GM19328 (cell line): ENCODE results near the gene ZMYND8.

Experiments used
- ATAC-seq: cut with Tn5 transposase; IDR thresholded peaks from one replicate; pipeline ENCODE4 v1.9.1; 2021; ENCODE audit warnings: mild to moderate bottlenecking, moderate library complexity; ENCODE audit not compliant: unreplicated experiment

Gene ZMYND8

DNA sequence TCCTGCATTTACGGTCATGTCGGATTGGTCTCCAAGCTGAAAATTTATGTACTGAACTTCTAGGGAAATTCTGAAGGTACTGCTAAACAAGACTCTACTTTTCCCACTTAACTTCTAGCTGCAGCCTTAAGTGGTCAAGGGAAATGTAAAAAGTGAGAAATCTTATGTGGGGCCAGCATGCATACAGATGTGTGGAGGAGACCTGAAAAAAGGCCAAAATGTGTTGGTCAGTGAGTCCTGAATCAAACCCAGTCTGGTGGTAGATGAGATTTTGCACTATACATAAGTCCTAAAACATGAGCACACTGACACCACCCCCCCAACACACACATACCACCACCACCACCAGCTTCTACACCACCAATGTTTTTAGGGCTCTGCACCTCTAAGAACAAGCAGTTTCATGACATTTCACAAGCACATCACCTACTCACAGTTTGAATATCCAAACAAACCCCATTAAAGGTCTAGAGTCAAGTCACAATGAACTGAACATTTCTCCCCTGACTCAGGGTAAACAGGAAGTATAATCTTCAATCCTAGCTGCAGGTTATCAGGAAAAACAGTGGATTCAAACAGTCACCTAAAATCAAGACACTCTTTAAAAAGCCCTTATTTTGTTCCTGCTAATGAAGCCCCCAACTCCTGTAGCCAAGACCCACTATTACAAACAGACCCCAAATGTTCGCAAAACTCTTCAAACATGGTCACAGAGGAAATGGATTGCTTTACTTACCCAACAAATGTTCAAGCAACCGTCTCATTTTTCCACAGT lies 1.6 kb downstream of the ZMYND8 start:
- no peak for ATAC-seq

DNA sequence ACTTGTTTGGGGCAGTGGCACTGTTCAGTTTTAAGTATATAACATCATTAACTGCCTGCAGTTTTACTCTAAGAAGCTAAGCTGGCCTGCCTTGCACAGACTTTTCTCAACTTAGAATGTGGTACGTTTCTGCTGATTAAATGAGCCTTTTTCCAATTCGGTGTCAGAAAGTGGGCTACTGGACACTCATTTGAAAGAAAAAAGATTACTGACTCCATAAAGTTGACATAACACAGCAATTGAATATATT lies 2.1 kb downstream of the ZMYND8 start:
- no peak for ATAC-seq

DNA sequence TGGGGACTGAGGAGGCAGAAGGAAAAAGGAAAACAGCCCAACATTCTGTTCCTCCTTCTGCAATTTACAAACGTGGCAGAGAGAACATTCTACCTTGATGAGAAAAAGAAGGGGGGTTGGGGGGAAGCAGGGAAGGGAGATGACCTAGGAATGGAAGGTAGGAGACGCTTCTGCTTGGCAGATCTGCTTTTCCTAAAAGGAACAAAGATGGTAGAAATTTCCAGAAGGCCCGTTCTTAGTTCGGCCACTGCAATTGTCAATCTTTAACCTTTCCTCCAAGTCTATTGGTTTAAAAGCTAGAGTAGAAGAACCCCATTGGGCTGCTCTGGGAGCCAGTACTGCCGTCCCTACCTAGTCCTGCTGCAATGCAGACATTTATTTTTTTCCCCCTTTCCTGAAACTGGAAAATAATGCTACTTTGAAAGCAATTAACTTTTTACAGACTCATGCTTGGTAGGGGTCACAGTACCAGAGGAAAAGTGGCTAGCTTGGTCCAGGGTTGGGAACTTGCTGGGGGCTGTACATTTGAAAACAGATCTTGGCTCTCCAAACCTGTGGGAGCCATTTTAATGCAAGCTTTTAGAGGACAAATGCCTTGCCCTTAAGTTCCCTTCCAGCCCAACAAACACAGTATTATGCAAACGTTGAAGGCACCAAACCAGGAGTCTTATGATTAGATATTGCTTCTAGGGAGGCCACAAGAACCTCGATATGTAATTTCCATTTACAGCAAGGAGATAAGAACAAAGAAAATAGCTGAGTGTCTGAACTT lies 2.6 kb downstream of the ZMYND8 start:
- no peak for ATAC-seq

DNA sequence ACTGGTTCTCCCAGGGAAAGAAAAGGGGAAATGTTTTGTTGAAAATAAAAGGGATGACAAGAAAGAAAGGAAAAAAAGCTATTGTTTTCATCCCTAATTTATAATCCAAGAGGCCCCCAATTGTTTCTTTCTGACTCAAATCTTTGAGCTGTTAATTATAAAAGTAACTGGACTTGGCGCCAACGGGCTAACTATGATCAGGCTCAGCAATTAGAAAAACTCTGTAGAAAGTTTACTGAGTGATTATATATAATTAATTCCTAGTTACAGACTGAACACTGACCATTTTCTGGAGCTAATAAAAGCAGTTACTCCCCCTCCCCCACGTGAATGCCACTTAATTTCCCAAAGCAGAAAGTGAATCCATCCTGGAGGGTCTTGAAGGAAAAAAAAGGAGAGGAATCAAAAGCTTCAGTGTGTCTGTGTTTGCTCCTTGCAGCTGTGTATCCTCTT lies 3.2 kb downstream of the ZMYND8 start:
- ATAC-seq, result no peak

DNA sequence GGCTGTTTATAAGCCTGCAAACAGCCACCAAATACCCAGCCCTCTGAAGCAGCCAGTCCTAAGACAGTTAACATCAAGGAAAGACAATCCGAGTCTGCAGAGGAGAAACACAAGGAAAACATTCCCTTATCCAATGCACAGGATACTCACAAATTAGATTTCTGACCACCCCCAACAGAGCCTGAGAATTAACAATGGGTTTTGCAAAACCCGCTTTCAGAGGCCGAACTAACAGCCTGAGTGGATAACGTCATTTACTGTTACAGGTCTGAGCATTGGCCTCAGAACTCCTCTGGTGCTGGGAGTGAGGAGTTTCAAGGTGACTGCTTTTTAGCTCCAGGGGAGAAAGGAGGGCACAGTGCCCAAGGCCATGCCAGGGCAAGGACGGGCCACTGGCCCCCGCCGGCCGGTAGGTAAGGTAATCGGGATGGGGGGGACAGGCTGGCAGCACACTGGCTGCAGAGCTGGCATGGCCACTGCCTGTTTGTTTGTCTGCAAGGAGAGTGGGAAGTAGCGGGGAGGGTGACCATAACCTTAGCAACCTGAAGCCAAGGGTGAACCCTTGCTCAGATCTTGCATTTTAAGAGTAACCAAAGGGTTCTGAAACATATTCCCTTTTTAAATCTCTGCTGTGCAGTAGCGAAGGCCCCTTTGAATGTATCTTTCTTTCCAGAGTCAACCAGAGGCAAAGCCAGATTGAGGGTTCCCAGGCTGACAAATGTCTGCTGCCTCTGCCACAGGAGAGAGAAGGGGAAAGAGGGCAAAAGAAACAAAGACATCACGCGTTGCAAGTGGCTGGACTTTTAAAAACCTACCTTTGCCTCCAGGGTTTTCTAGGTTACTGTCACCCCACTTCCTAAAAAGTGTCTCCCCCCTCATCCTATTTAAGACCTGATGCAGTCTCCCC lies 3.9 kb downstream of the ZMYND8 start:
- no peak for ATAC-seq

DNA sequence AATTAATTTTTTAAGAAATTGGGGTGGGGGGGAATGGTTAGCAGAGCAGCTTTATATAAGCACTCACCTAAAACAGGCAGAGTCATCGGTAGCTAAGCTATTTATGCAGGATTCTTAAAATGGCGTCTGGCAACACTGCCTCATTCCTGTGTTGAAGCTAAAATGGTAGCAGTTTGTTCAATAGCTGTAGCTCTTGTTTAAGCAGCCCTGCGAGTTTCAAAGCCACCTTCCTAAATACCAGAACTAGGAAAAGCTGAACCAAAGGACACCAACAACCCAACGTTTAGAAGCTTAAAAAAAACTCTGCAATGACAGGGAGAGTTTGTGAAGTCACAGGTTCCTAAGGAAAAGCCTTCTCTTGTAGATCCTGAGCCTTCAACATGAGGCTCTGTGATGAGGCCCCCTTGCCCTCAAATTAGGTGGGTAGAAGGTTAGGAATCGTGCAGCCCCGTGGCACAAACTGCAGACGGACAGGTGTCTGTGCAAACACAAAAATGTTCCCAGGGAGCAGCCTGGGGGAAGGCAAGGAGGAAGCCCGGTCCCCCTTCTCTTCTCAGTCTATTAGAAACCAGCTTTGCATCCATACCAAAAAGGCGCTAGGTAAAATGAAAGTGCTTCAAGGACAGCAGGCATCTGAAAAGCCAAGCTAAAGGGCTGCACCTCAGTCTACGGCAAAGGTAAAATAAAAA lies 4.7 kb downstream of the ZMYND8 start:
- no peak for ATAC-seq

DNA sequence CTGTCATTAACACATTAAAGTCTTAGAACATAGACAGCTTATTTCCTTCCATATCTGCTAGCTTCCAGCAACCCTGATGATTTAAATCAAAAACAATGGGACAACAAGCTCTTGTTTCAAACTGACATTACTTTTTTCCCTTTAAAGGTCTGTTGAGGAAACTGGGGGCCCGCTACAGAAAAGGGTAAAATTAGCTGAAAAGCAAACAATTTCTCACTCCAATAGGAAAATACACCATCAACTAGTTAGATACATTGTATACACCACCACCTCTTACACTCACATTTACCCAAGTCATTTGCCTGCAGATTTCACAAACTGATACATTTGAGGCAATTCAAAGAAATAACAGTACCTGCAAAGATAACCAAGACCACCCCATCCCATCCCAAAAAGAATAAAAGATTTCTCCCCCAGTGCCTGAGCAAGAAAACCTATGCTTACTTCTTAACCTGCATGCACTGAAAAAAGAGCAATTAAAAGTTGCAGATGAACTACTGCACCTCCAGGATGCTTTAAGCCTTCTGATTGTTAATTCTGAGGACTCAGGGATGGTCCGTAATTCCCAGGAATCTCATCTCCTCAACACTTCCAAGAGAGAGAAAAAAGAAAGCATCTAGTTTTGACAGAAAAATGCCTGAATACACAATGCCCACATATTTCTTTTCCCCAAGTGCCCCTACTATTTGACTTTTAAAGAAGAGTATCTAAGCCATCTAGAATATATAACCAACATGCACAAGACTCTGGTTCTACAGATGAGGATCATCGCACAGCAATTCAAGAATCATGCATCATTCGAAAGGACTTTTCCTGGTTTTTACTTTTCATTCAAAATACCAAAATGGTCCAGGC lies 5.6 kb downstream of the ZMYND8 start:
- no peak for ATAC-seq

DNA sequence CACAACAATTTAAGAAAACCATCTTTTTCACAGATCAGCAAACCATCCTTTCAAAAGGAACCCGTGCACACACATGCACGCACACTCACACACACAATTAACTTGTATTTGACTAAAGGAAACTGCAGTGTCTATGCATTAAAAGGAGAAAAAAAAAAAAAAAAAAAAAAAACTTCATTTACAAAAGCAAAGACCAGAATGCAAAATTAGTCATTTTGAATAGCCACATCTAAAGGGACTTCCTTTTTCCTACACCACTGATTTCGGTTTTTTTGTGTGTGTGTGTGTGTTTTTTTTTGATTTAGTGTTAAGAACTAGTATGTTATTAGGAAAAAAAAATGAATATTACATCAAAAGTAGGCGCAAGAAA lies 6.3 kb downstream of the ZMYND8 start:
- no peak for ATAC-seq

DNA sequence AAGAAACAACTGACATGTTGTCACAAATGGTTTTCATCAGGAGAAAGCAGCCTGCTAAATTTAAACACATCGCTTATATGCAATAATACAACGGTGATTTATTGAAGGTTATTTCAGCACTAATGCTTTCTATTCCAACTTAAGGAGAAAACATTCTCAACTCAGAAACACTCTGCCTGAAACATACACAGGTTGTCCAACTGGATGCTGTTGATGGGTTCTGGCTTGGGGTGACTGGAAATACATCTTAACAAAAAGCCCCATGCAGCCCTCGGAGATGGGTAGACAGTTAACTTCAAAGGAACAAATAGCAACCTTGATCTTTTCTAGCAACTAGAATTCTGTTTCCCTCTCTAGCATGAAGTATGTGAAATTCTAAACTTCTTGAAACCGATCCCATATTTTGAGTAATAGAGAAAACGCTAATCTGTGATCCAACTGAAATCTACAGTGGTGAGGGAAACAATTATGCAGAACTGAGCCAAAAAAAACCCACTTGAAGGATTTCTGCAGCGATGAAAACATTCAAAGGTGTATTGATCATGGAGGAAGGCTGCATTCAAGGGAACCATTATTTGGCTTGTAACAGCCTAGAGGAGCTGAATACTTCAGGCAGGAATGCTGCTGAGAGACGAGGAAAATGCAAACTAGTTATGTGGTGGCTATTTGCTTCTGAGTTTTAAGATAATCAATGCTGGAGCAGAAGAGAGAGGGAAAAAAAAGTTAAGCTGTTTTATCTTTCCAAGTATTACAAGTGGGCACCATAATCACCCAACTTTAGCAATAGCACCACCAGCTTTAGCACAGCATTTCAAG lies 6.9 kb downstream of the ZMYND8 start:
- ATAC-seq, result no peak

DNA sequence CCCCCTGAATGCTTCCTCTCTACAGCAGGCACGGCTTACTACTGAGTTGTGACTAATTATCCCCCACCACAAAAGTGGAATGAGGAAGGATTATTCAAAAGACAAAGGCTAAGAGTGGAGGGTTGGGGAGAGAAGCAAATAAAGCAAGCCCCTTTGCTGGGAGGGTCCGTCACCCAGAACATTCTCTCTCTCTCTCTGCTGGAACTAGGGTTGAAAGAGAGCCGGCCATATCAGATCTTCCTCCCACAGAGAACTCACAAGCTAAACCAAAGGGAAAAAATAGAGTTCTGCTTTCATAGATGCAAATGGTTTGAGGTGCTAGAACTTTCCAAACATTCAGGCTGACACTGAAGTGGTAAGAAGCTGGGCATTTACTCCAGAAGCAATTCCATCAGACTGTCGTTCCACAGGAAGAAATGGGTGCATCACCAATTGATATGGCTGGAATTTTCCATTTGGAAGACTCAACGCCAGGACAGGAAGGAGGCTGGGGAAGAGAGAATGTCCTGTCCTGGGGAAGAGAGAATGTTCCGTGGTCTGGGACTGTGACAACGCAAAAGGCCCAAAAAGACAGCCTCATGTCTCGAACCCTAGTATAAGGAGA lies 7.9 kb downstream of the ZMYND8 start:
- ATAC-seq, result no peak

DNA sequence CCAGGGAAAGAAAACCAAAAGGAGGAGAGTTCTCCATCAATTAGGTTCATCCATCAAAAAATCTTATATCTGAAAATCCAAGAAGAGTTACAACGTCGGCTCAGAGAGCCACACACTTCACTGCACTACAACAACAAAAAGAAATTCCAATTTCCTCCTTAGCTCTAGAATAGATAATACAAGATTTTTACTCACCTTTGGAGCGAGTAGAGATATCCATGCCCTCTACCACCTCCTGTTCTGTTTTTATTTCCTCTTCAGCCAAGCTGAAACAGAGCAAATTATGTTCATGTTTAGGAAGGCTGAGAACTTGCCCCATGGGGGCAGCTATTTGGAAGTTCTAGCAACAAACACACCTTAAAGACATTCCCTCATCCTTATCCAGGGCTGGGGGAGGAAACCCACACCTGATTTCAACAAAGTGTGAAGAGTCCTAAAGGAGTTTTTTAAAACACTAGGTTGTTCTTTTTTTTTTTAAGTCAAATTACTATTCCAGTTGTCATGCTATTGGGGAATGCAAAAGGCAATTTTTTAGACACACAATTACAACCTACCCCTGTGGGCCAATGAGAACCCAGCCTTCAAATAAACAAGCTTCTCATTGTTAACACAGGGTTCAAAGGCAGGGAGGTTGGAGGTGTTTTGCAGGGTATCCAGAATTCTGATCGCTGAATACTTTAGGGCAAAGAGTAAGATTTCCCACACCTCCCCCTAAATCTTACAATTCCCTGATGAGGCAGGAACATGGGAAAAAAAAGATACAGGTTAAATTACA lies 8.7 kb downstream of the ZMYND8 start:
- no peak for ATAC-seq

DNA sequence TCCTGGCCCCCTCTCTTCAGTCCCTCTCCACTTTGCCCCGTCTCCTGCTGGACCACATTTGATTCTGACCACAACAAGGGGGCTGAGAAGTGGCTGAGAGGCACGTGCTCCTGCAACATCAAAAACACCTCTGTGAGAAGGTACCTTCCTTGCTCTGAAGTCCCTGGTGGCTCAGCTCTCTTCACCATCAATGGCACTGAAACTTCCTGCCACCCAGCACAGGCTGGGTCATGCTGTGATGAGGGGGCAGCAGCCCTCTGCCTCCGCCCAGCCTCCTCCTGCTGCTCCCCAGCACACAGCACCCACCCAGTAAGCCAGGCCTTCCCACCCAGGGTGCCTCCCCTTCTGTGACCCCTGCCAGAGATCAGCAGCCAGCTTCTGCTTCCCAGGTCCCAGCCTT lies 10.3 kb downstream of the ZMYND8 start:
- ATAC-seq, result no peak

DNA sequence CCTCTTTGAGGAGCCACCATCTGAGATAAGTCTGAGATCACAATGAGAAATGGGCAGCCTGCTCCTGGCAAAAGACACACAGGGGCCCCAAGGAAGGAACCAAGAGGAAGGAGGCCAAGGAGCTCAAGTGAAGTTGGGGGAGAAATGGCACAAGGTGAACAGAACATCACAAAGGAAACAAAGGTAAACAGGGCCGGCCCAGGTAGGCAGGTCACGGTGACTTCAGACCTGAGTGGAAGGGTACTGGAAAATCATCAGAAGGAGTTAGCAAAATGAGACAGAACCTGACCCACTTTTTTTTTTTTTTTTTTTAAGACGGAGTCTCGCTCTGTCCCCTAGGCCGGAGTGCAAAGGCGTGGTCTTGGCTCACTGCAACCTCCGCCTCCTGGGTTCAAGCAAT lies 11.3 kb downstream of the ZMYND8 start:
- ATAC-seq, result no peak

DNA sequence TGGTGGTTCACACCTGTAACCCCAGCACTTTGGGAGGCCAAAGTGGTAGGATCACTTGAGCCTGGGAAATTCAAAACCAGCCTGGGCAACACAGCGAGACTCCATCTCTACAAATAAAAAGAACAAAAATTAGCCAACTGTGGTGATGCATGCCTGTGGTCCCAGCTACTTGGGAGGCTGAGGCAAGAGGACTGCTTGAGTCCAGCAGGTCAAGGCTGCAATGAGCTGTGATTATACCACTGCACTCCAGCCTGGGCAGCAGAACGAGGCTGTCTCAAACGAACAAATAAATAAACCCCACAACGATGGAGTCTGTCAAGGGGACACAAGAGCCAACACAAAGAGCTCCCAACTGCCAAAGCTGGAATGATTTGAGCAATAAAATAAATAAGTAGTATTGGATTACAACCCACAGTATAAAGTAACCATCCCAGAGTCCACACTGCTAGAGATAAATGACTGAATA lies 13.5 kb downstream of the ZMYND8 start:
- ATAC-seq, result no peak

DNA sequence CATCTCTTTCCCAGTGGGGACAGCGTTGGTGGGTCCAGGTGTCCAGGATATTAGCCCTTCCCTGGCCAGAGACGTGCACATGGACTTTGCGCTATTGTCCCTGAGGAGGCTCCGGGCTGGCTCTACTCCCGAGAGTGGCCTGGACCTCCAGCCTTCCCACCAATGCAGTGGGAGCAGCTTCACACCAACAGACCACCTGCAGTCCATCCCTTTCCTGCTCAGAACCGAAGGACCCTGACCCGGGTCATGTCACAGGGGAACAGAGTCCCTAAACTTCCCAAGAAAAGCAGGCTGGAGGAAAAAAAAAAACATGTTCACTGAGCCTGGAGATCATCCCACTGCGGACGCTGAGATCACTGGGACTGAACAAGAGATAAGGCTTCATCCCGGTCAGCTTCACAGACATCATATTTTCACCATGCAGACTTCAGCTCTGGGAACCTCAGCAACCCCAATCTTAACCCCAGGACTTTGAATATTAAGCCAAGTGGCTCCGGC lies 18.3 kb downstream of the ZMYND8 start:
- no peak for ATAC-seq

DNA sequence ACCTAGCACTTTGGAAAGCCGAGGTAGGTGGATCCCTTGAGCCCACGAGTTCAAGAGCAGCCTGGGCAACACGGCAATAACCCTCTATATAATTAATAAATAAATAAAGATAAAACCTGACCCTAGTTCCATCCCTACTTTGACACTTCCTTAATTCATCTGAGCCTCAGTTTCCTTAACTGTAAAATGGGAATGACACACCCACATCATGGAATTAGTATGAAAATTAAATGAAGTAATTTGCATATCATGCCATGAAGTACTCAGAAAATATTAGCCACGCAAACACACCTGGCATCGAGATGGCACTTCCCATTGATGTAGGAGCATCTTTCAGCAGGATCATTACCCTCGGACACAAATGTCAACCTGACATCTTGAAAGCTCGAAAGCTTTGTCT lies 19.1 kb downstream of the ZMYND8 start:
- ATAC-seq, result no peak

DNA sequence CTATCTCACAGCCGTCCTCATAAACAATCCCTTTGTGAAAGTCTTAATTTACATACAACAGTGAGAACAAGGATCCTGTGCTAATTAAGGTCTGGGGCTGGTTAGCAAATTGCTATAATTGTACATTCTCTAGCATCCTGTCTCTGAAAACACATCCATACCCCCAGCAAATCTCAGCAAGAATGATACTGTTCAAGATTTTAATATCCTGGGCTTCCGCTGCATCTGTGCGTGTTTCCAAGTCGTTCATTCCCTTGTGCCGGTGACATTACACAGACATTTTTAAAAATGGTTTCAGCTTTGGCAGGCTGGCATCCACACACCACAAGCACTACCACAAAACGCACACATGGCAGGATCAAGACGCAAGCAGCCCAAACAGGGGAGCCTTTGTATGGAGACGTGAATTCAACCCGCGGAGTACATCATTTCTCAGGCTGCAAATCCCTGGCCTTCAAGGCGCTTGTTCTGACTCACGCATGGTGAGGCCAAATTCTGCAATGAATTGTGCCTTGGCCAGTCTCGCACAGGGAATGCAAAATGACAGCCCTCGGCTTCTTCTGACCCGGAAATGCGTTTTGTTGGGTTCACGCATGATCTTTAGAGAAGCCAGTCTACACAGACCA lies 20.3 kb downstream of the ZMYND8 start:
- ATAC-seq, result no peak
